Measurements from ENCODE around the gene BTNL9.

DNA sequence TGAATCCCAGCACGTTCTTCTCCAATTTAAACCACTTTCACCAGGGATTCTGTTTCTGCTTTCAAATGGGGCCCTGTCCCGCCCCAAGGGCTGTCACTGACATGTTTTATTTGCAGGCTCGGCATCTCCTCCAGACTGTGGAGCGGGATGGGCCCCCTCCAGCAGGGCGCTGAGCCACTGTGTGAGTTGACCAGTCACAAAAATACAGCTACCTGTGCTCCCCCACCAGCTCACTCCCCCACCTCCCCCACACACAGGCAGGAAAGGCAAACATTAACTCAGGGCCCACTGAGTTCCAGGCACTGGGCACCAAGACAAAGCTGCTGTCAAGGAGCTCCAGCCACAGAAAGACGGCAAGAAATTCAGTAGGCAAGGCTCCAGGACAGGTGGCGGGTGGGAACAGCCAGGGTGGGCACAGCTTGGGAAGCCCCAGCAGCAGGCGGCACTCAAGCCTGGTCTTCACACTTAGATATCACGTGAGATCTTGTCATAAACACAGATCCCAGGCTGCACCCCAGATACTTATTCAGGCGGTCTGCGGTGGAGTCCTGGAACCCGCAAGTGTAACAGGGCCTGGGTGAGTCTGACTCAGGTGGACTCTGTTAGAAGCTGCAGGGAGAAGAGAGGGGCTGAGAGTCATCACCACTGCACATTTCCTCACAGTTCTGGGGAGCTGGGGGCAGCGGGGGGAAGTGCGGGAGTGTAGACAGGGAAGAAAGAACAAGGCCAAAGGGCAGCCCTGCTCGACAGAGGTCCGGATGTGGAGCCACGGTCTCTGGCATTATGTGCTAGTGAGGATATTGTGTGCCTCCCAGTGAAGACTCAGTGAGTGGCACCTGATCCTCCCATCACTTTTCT lies 46.2 kb downstream of the BTNL9 start:
- TF ChIP-seq, protein P1, sequence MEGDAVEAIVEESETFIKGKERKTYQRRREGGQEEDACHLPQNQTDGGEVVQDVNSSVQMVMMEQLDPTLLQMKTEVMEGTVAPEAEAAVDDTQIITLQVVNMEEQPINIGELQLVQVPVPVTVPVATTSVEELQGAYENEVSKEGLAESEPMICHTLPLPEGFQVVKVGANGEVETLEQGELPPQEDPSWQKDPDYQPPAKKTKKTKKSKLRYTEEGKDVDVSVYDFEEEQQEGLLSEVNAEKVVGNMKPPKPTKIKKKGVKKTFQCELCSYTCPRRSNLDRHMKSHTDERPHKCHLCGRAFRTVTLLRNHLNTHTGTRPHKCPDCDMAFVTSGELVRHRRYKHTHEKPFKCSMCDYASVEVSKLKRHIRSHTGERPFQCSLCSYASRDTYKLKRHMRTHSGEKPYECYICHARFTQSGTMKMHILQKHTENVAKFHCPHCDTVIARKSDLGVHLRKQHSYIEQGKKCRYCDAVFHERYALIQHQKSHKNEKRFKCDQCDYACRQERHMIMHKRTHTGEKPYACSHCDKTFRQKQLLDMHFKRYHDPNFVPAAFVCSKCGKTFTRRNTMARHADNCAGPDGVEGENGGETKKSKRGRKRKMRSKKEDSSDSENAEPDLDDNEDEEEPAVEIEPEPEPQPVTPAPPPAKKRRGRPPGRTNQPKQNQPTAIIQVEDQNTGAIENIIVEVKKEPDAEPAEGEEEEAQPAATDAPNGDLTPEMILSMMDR (IDR thresholded peaks at IDR 0.05) = no peak
- no peak for TF ChIP-seq POLR2A (IDR thresholded peaks at IDR 0.05)
